Measurements from ENCODE around the gene IZUMO2. TPM values are rescaled to one million over a fixed set of nuclear protein-coding genes. Genes with fewer than 3 reads are reported as not detected.

Gene IZUMO2
- total and polyA plus RNA-seq, 9 of the 15 experiments (the other 6 are each of a cell fraction or from before 2014, with no cell fraction given), result not detected

DNA sequence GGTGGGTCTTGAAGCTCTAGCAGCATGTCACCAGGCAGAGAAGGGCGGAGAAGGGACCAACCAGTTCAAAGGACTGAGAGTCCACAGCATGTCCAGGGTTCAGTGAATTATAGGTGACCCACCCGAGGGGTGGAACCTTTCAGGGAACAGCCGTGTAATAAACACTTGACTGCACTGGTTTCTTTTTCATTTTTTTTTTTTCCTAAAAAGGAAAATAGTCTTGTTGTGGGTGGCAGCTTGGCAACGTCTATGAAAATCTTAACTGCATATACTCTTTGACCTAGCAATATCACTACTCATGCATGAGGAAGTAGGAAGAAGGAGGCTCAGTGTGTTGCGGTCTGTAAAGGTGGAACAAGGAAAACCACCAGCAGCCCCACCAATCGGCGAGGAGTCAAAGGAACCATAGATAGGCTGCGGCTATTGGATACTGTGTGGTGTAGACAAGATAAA is 27.4 kb upstream of the IZUMO2 start:
- TF ChIP-seq NCOA6 (IDR thresholded peaks at IDR 0.05), result no peak
- peak; percentile 13; the same call in 1 of the 2 replicates for TF ChIP-seq ESRRA (IDR thresholded peaks at IDR 0.05; ENCODE audit: borderline replicate concordance, low read depth)
- TF ChIP-seq MCM5 (IDR thresholded peaks at IDR 0.05; ENCODE audit: low read depth), result no peak
- TF ChIP-seq TBP (optimal IDR thresholded peaks at IDR 0.05; ENCODE audit: low read depth, low read length), result peak; percentile 46
- TF ChIP-seq, protein P1, sequence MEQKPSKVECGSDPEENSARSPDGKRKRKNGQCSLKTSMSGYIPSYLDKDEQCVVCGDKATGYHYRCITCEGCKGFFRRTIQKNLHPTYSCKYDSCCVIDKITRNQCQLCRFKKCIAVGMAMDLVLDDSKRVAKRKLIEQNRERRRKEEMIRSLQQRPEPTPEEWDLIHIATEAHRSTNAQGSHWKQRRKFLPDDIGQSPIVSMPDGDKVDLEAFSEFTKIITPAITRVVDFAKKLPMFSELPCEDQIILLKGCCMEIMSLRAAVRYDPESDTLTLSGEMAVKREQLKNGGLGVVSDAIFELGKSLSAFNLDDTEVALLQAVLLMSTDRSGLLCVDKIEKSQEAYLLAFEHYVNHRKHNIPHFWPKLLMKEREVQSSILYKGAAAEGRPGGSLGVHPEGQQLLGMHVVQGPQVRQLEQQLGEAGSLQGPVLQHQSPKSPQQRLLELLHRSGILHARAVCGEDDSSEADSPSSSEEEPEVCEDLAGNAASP (IDR thresholded peaks at IDR 0.05), result no peak
- TF ChIP-seq, protein P2, sequence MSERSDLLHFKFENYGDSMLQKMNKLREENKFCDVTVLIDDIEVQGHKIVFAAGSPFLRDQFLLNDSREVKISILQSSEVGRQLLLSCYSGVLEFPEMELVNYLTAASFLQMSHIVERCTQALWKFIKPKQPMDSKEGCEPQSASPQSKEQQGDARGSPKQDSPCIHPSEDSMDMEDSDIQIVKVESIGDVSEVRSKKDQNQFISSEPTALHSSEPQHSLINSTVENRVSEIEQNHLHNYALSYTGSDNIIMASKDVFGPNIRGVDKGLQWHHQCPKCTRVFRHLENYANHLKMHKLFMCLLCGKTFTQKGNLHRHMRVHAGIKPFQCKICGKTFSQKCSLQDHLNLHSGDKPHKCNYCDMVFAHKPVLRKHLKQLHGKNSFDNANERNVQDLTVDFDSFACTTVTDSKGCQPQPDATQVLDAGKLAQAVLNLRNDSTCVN (CRISPR knock-in tag; IDR thresholded peaks at IDR 0.05), result no peak
- TF ChIP-seq GABPB1 (CRISPR knock-in tag; IDR thresholded peaks at IDR 0.05), result peak; percentile 41; the same call in 1 of the 2 replicates
- Histone ChIP-seq H3K4me2 (ENCODE audit: insufficient read depth, low read length) (no peak overlapping the region), H4K20me1 (replicated peaks; ENCODE audit: control insufficient read depth, insufficient read depth, low read length) (no peaks in the 10 kb centered on the region; the same call in 1 of the 2 replicates), H3K9me3 (replicated peaks; ENCODE audit: control insufficient read depth, insufficient read depth, low read depth, low read length) (no peaks in the 10 kb centered on the region), H3K9me1 (ENCODE audit: control insufficient read depth, insufficient read depth, low read length) (no peaks in the 10 kb centered on the region), H3K4me3 (no peak overlapping the region), H3K27me3 (ENCODE audit: control insufficient read depth in 2 of 2, insufficient read depth in 2 of 2, low read length in 2 of 2) (peaks cover 11 to 44% of the 10 kb centered on the region in 2 experiments; a peak in 4 of 5 replicates), H3K36me3 (ENCODE audit: control insufficient read depth, insufficient read depth, low read length) (no peaks in the 10 kb centered on the region), H3K27ac (ENCODE audit: extremely low read depth, low read depth, low read length) (no peak overlapping the region), H3K4me1 (replicated peaks in 1 of 2; ENCODE audit: control insufficient read depth in 2 of 2, insufficient read depth in 2 of 2, low read length in 2 of 2) (no peaks in the 10 kb centered on the region; a peak in 1 of 5 replicates), H2AFZ (ENCODE audit: low read depth, low read length) (no peak overlapping the region), H3K79me2 (ENCODE audit: control insufficient read depth, insufficient read depth, low read length) (no peaks in the 10 kb centered on the region), H3K9ac (ENCODE audit: insufficient read depth in 1 of 2, low read depth in 2 of 2, low read length in 2 of 2) (no peak overlapping the region)
- ChIA-PET POLR2A (interaction anchor here (0.6 kb wide), 1 partner anchor 25 kb away, joined by 3 read pairs; no protein-coding TSS in a partner anchor), CTCF (ENCODE audit: low intra/inter-chr PET ratio) (no interaction called here)
- ATAC-seq, result no peak
- no peak for DNase-seq (ENCODE audit: extremely low read depth in 1 of 4, low spot score in 3 of 4)
- in situ Hi-C loops (cut with MboI) (no loop called here), intact Hi-C loops (cut with micrococcal nuclease) (no loop called here)
- no TSS peak for BruUV-seq (replicated peaks)
- FAIRE-seq, result no peak
- WGBS (ENCODE audit: insufficient coverage, low coverage, missing lambda C conversion rate), result 0% methylated on average over 6 of the region's 8 CpGs
